ENCODE results near the gene SMAP2.

Gene SMAP2

GRCh38 chr1:40393173-40393572 lies 19.6 kb downstream of the SMAP2 start:
- H3K27ac ChIP-seq (ENCODE audit: low read depth, low read length) = no peak overlapping the region

GRCh38 chr1:40394491-40395172 lies 21.1 kb downstream of the SMAP2 start:
- no peak overlapping the region for H3K27ac ChIP-seq (ENCODE audit: low read depth, low read length)
- H3K9me3 ChIP-seq (ENCODE audit: low read length) = no peaks in the 10 kb centered on the region
- H3K4me3 ChIP-seq (ENCODE audit: low read depth in 1 of 2, low read length in 2 of 2) = no peak overlapping the region
- H3K9ac ChIP-seq (ENCODE audit: low read length) = no peak overlapping the region
- H3K36me3 ChIP-seq (ENCODE audit: insufficient read depth, low read length) = no peaks in the 10 kb centered on the region
- H3K4me1 ChIP-seq (ENCODE audit: insufficient read depth, low read length) = peaks cover 8% of the 10 kb centered on the region
- no peaks in the 10 kb centered on the region for H3K27me3 ChIP-seq (ENCODE audit: control insufficient read depth in 1 of 2, insufficient read depth in 2 of 2, low read length in 2 of 2)

More at GRCh38 chr1:40393173-40393572, 19.6 kb downstream of the SMAP2 start:
- Histone ChIP-seq H3K4me3 (ENCODE audit: low read depth in 1 of 2, low read length in 2 of 2) (no peak overlapping the region), H3K27me3 (ENCODE audit: control insufficient read depth in 1 of 2, insufficient read depth in 2 of 2, low read length in 2 of 2) (no peaks in the 10 kb centered on the region), H3K9me3 (ENCODE audit: low read length) (no peaks in the 10 kb centered on the region), H3K9ac (ENCODE audit: low read length) (no peak overlapping the region), H3K4me1 (ENCODE audit: insufficient read depth, low read length) (peaks cover 8% of the 10 kb centered on the region), H3K36me3 (ENCODE audit: insufficient read depth, low read length) (no peaks in the 10 kb centered on the region)

GRCh38 chr1:40395190-40396175 lies 22.0 kb downstream of the SMAP2 start:
- H3K36me3 ChIP-seq (ENCODE audit: insufficient read depth, low read length) = no peaks in the 10 kb centered on the region
- H3K27ac ChIP-seq (ENCODE audit: low read depth, low read length) = no peak overlapping the region
- H3K9me3 ChIP-seq (ENCODE audit: low read length) = no peaks in the 10 kb centered on the region
- H3K9ac ChIP-seq (ENCODE audit: low read length) = no peak overlapping the region
- no peaks in the 10 kb centered on the region for H3K27me3 ChIP-seq (ENCODE audit: control insufficient read depth in 1 of 2, insufficient read depth in 2 of 2, low read length in 2 of 2)
- peaks cover 8% of the 10 kb centered on the region for H3K4me1 ChIP-seq (ENCODE audit: insufficient read depth, low read length)
- H3K4me3 ChIP-seq (ENCODE audit: low read depth in 1 of 2, low read length in 2 of 2) = no peak overlapping the region

- Histone ChIP-seq H3K9ac (ENCODE audit: low read length) (no peak overlapping the region), H3K4me3 (ENCODE audit: low read depth in 1 of 2, low read length in 2 of 2) (no peak overlapping the region), H3K27ac (ENCODE audit: low read depth, low read length) (peak overlapping the region; percentile 4), H3K27me3 (ENCODE audit: control insufficient read depth in 1 of 2, insufficient read depth in 2 of 2, low read length in 2 of 2) (no peaks in the 10 kb centered on the region), H3K4me1 (ENCODE audit: insufficient read depth, low read length) (peaks cover 8% of the 10 kb centered on the region), H3K9me3 (ENCODE audit: low read length) (no peaks in the 10 kb centered on the region), H3K36me3 (ENCODE audit: insufficient read depth, low read length) (no peaks in the 10 kb centered on the region)
These were observed 22.9 kb downstream of the SMAP2 start for GRCh38 chr1:40396420-40396819.

- Histone ChIP-seq H3K9me3 (ENCODE audit: low read length) (no peaks in the 10 kb centered on the region), H3K4me3 (ENCODE audit: low read depth in 1 of 2, low read length in 2 of 2) (no peak overlapping the region), H3K36me3 (ENCODE audit: insufficient read depth, low read length) (no peaks in the 10 kb centered on the region), H3K27ac (ENCODE audit: low read depth, low read length) (no peak overlapping the region), H3K4me1 (ENCODE audit: insufficient read depth, low read length) (peaks cover 3% of the 10 kb centered on the region), H3K27me3 (ENCODE audit: control insufficient read depth in 1 of 2, insufficient read depth in 2 of 2, low read length in 2 of 2) (no peaks in the 10 kb centered on the region), H3K9ac (ENCODE audit: low read length) (no peak overlapping the region)
These were observed 23.7 kb downstream of the SMAP2 start for GRCh38 chr1:40397258-40397657.

DNA sequence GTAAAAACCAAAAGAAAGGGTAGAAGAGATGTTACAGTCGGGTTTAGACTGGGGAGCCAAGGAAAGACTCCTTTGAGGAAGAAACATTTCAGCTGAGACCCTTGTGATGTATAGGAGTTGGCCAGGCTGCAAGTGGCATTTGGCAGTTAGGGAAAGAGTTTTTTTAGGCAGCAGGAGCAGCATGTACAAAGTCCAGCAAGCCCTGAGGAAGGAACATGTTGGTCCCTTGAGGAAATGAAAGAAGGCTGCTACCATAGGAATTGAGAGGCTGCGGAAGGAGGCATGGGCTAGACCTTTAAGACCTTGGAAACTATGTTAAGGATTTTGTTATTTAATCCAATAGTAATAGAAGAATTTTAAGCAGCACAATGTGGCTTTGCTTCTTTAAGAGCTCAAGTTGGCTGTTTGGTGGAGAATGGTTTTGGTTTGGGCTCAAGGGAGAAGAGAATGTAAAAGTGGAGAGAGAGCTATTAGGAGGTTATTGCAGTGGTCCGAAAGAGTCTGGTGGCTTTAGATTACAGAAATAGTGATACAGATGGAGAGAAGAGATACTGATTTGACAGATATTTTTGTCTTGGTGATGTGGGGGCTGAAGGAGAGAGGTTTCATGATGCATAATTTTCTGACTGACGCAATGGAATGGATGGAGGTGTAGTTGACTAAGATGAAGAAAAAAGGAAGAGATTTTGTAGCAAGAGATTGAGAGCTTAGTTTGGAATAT lies 26.6 kb downstream of the SMAP2 start:
- Histone ChIP-seq H3K4me3 (ENCODE audit: low read depth in 1 of 2, low read length in 2 of 2) (no peak overlapping the region), H3K9ac (ENCODE audit: low read length) (no peak overlapping the region), H3K36me3 (ENCODE audit: insufficient read depth, low read length) (no peaks in the 10 kb centered on the region), H3K27me3 (ENCODE audit: control insufficient read depth in 1 of 2, insufficient read depth in 2 of 2, low read length in 2 of 2) (no peaks in the 10 kb centered on the region), H3K4me1 (ENCODE audit: insufficient read depth, low read length) (no peaks in the 10 kb centered on the region), H3K27ac (ENCODE audit: low read depth, low read length) (no peak overlapping the region), H3K9me3 (ENCODE audit: low read length) (no peaks in the 10 kb centered on the region)

GRCh38 chr1:40401473-40402201 lies 28.1 kb downstream of the SMAP2 start:
- Histone ChIP-seq H3K9ac (ENCODE audit: low read length) (no peak overlapping the region), H3K36me3 (ENCODE audit: insufficient read depth, low read length) (no peaks in the 10 kb centered on the region), H3K9me3 (ENCODE audit: low read length) (no peaks in the 10 kb centered on the region), H3K27ac (ENCODE audit: low read depth, low read length) (no peak overlapping the region), H3K4me1 (ENCODE audit: insufficient read depth, low read length) (no peaks in the 10 kb centered on the region), H3K27me3 (ENCODE audit: control insufficient read depth in 1 of 2, insufficient read depth in 2 of 2, low read length in 2 of 2) (no peaks in the 10 kb centered on the region), H3K4me3 (ENCODE audit: low read depth in 1 of 2, low read length in 2 of 2) (no peak overlapping the region)

DNA sequence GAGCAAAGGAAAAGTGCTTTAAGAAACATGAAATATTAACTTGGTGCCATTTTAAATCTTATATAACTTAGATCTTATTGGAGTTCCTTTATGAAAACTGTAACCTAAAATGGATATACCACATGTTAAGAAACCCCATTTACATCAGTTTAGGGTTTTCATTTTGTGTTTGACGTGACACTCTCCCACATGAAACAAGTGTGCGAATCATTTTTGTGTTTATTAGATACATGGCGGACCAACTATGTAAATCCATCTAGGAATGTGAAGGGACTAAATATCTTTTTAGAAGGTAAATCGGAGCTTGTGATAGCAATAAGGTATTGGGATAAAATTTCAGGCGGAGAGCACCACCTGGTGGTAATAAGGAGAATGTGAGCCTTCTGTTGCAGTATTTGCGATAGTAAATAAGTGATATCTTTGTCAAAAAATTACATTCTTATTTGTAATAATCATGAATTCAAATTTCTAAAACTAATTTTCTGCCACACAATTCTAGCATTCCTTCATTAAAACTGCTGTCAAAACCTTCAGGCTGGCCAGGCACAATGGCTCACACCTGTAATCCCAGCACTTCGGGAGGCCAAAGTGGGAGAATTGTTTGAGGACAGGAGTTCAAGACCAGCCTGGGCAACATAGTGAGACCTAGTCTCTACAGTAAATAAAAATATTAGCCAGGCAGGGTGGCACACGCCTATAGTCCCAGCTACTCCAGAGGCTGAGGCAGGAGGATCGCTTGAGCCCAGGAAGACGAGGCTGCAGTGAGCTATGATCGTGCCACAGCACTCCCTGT lies 31.3 kb downstream of the SMAP2 start:
- H3K4me3 ChIP-seq (ENCODE audit: low read depth in 1 of 2, low read length in 2 of 2) = no peak overlapping the region
- no peaks in the 10 kb centered on the region for H3K9me3 ChIP-seq (ENCODE audit: low read length)
- H3K36me3 ChIP-seq (ENCODE audit: insufficient read depth, low read length) = peaks cover 4% of the 10 kb centered on the region
- H3K4me1 ChIP-seq (ENCODE audit: insufficient read depth, low read length) = no peaks in the 10 kb centered on the region
- no peak overlapping the region for H3K9ac ChIP-seq (ENCODE audit: low read length)
- H3K27ac ChIP-seq (ENCODE audit: low read depth, low read length) = no peak overlapping the region
- no peaks in the 10 kb centered on the region for H3K27me3 ChIP-seq (ENCODE audit: control insufficient read depth in 1 of 2, insufficient read depth in 2 of 2, low read length in 2 of 2)

GRCh38 chr1:40405812-40406211 lies 32.3 kb downstream of the SMAP2 start:
- H3K36me3 ChIP-seq (ENCODE audit: insufficient read depth, low read length) = peaks cover 4% of the 10 kb centered on the region
- H3K27me3 ChIP-seq (ENCODE audit: control insufficient read depth in 1 of 2, insufficient read depth in 2 of 2, low read length in 2 of 2) = no peaks in the 10 kb centered on the region

DNA sequence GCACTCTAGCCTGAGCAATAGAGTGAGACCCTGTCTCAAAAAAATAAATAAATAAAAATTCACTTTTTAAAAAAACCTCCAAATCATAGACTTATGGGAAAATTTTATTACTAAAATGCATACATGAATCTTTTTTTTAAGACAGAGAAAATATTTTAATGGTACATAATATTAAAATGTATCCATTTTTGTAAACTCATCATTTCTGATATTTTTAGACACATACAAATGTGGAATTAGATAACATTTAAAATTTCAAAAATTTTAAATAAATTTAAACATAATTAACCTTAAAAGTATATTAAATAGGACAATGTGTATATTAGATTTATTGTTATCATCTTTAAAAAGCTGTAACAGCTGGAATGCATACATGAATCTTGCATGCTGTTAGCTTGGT lies 33.9 kb downstream of the SMAP2 start:
- Histone ChIP-seq H3K4me3 (ENCODE audit: low read depth in 1 of 2, low read length in 2 of 2) (no peak overlapping the region), H3K9ac (ENCODE audit: low read length) (no peak overlapping the region), H3K27ac (ENCODE audit: low read depth, low read length) (no peak overlapping the region), H3K27me3 (ENCODE audit: control insufficient read depth in 1 of 2, insufficient read depth in 2 of 2, low read length in 2 of 2) (no peaks in the 10 kb centered on the region), H3K9me3 (ENCODE audit: low read length) (no peaks in the 10 kb centered on the region), H3K36me3 (ENCODE audit: insufficient read depth, low read length) (peaks cover 4% of the 10 kb centered on the region), H3K4me1 (ENCODE audit: insufficient read depth, low read length) (no peaks in the 10 kb centered on the region)

More at GRCh38 chr1:40405812-40406211, 32.3 kb downstream of the SMAP2 start:
- no peaks in the 10 kb centered on the region for H3K4me1 ChIP-seq (ENCODE audit: insufficient read depth, low read length)
- H3K27ac ChIP-seq (ENCODE audit: low read depth, low read length) = no peak overlapping the region
- H3K4me3 ChIP-seq (ENCODE audit: low read depth in 1 of 2, low read length in 2 of 2) = no peak overlapping the region
- H3K9me3 ChIP-seq (ENCODE audit: low read length) = no peaks in the 10 kb centered on the region
- H3K9ac ChIP-seq (ENCODE audit: low read length) = no peak overlapping the region

Measured in muscle layer of colon (tissue), 2 donors.